Measurements from ENCODE around the gene TMEM233.

DNA sequence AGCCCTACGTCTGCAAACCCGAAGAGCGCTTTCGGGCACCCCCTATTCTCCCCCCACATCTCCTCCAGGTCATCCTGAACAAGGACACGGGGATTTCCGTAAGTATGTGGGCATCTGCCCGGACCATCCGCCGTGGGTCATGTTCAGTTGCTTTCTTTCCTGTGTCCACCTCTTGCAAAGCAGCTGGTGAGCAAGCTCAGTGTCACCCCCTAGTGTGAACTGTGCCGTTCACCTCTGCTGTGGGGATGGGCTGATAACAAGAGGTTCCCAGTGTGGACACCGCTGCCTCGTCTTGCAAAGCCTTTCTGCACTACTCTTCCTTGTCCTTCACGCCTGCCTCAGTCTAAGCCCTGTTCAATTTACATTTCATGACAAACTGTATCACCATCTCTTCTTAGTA is 83.0 kb downstream of the TMEM233 start:
- TF ChIP-seq PAX5 (IDR thresholded peaks at IDR 0.05; ENCODE audit: insufficient read depth, low read length, severe bottlenecking) (no peak), POLR2A (IDR thresholded peaks at IDR 0.05; ENCODE audit: low read depth, low read length) (no peak), TAF1 (IDR thresholded peaks at IDR 0.05; ENCODE audit: low read depth, low read length) (no peak), POLR2AphosphoS5 (IDR thresholded peaks at IDR 0.05; ENCODE audit: low read depth, low read length) (no peak)
